OCI-LY3 (cell line): Measurements from ENCODE around the gene SPTAN1.

Experiments
- EZH2phosphoT487 ChIP-seq: fragments of 200-600 bp; shearing (Covaris generic); IDR thresholded peaks from 2 replicates; pipeline ENCODE4 v1.6.1; 2018; ENCODE audit warnings: antibody characterized with exemption, mixed run types, low read depth
- TF ChIP-seq, protein P1 (sequence below): fragments of 200-600, 300-600 bp; sonication (generic); IDR thresholded peaks from 2 replicates; pipeline ENCODE4 v1.5.1; 2014; ENCODE audit warnings: antibody characterized with exemption, low read length, low read depth

DNA sequence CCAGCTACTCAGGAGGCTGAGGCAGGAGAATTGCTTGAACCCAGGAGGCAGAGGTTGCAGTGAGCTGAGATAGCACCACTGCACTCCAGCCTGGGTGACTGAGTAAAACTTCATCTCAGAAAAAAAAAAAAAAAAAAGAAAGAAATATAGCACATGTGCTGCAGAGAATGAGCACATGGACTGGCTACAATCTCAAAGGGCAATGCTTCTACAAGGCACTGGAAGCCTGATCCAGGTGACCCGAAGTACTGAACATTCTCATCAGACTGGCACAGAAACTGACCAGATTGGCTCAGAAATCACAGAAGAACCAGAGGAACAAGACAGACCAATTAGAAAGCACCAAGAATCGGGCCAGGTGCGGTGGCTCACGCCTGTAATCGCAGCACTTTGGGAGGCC is 99.4 kb downstream of the SPTAN1 start:
- TF ChIP-seq, protein P1, sequence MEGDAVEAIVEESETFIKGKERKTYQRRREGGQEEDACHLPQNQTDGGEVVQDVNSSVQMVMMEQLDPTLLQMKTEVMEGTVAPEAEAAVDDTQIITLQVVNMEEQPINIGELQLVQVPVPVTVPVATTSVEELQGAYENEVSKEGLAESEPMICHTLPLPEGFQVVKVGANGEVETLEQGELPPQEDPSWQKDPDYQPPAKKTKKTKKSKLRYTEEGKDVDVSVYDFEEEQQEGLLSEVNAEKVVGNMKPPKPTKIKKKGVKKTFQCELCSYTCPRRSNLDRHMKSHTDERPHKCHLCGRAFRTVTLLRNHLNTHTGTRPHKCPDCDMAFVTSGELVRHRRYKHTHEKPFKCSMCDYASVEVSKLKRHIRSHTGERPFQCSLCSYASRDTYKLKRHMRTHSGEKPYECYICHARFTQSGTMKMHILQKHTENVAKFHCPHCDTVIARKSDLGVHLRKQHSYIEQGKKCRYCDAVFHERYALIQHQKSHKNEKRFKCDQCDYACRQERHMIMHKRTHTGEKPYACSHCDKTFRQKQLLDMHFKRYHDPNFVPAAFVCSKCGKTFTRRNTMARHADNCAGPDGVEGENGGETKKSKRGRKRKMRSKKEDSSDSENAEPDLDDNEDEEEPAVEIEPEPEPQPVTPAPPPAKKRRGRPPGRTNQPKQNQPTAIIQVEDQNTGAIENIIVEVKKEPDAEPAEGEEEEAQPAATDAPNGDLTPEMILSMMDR: no peak
- no peak for TF ChIP-seq EZH2phosphoT487
